Ishikawa (cell line): ENCODE results near the gene ZNF763.

Experiments
- CEBPB ChIP-seq: IDR thresholded peaks from 2 replicates; pipeline ENCODE4 v1.6.1; 2012
- EP300 ChIP-seq: IDR thresholded peaks from 2 replicates; pipeline ENCODE4 v1.6.1; 2012; ENCODE audit warnings: borderline replicate concordance
- FOXM1 ChIP-seq: IDR thresholded peaks from 2 replicates; pipeline ENCODE4 v1.6.1; 2012; ENCODE audit warnings: low read depth, borderline replicate concordance
- MAX ChIP-seq: IDR thresholded peaks from 2 replicates; pipeline ENCODE4 v1.6.1; 2012
- NFIC ChIP-seq: IDR thresholded peaks from 2 replicates; pipeline ENCODE4 v1.6.1; 2012
- RAD21 ChIP-seq: IDR thresholded peaks from 2 replicates; pipeline ENCODE4 v1.6.1; 2012; ENCODE audit warnings: low read depth
- YY1 ChIP-seq: IDR thresholded peaks from 2 replicates; pipeline ENCODE4 v1.6.1; 2012; ENCODE audit warnings: low read depth
- ZBTB7A ChIP-seq: IDR thresholded peaks from 2 replicates; pipeline ENCODE4 v1.6.1; 2012; ENCODE audit warnings: low read depth

- TF ChIP-seq RAD21 (no peak), CEBPB (no peak), EP300 (no peak), YY1 (no peak), FOXM1 (no peak), MAX (no peak), NFIC (no peak), ZBTB7A (no peak)
Observed at GRCh38 chr19:11995174-11995573, 30.3 kb downstream of the ZNF763 start.
